SJCRH30 (cell line): ENCODE data around the gene RAP1GAP2. TPM values are rescaled to one million over a fixed set of nuclear protein-coding genes. Genes with fewer than 3 reads are reported as not detected.

Source experiments
- DNase-seq, 2 experiments: peaks; one replicate each; pipeline ENCODE4 v3.0.0-alpha.2; 2015 to 2020
- H3K27ac ChIP-seq: fragments of 250-450 bp; sonication (Bioruptor Pico); 2 replicates; pipeline ENCODE4 v1.5.1; 2020; ENCODE audit warnings: mild to moderate bottlenecking, moderate library complexity
- H3K27me3 ChIP-seq: fragments of 250-450 bp; sonication (Bioruptor Pico); 2 replicates; pipeline ENCODE4 v1.5.1; 2020; ENCODE audit warnings: mild to moderate bottlenecking, moderate library complexity
- H3K36me3 ChIP-seq: fragments of 250-450 bp; sonication (Bioruptor Pico); 2 replicates; pipeline ENCODE4 v1.5.1; 2020; ENCODE audit warnings: mild to moderate bottlenecking, moderate library complexity
- H3K4me1 ChIP-seq: fragments of 250-450 bp; sonication (Bioruptor Pico); 2 replicates; pipeline ENCODE4 v1.5.1; 2020; ENCODE audit warnings: mild to moderate bottlenecking, moderate library complexity
- H3K4me3 ChIP-seq: fragments of 250-450 bp; sonication (Bioruptor Pico); 2 replicates; pipeline ENCODE4 v1.5.1; 2020; ENCODE audit warnings: mild to moderate bottlenecking, moderate library complexity
- H3K9me3 ChIP-seq: fragments of 250-450 bp; sonication (Bioruptor Pico); replicated peaks from 2 replicates; pipeline ENCODE4 v1.5.1; 2020; ENCODE audit warnings: mild to moderate bottlenecking, moderate library complexity
- total RNA-seq: library from RNA; depleted of rRNA; stranded (reverse); fragments of >200 nt; shearing (Covaris generic); gene quantifications from 2 replicates; pipeline ENCODE4 v1.2.3, GENCODE V29; 2014

RAP1GAP2 gene
- total RNA-seq, 1 experiment from 2014 or later: 7.4 TPM

GRCh38 chr17:2933606-2934005 is 137.4 kb downstream of the RAP1GAP2 start:
- Histone ChIP-seq H3K27ac (no peak overlapping the region), H3K9me3 (no peaks in the 10 kb centered on the region), H3K36me3 (no peaks in the 10 kb centered on the region), H3K4me3 (no peak overlapping the region), H3K27me3 (no peaks in the 10 kb centered on the region), H3K4me1 (peaks cover 3% of the 10 kb centered on the region; the same call in 1 of the 2 replicates)
- DNase-seq: no peak

GRCh38 chr17:2935632-2936031 is 139.4 kb downstream of the RAP1GAP2 start:
- Histone ChIP-seq H3K9me3 (no peaks in the 10 kb centered on the region), H3K36me3 (no peaks in the 10 kb centered on the region), H3K4me1 (peaks cover 3% of the 10 kb centered on the region; the same call in 1 of the 2 replicates), H3K27ac (no peak overlapping the region), H3K4me3 (no peak overlapping the region), H3K27me3 (no peaks in the 10 kb centered on the region)
- peak; percentile 40 to 62 for DNase-seq

GRCh38 chr17:2936351-2936750 is 140.1 kb downstream of the RAP1GAP2 start:
- Histone ChIP-seq H3K36me3 (no peaks in the 10 kb centered on the region), H3K27me3 (no peaks in the 10 kb centered on the region), H3K4me1 (peaks cover 3% of the 10 kb centered on the region; the same call in 1 of the 2 replicates), H3K27ac (no peak overlapping the region), H3K4me3 (no peak overlapping the region), H3K9me3 (no peaks in the 10 kb centered on the region)
- DNase-seq: no peak

GRCh38 chr17:2936771-2937321 is 140.6 kb downstream of the RAP1GAP2 start:
- peaks cover 3% of the 10 kb centered on the region; the same call in 1 of the 2 replicates for H3K4me1 ChIP-seq
- no peak overlapping the region for H3K27ac ChIP-seq
- no peaks in the 10 kb centered on the region for H3K36me3 ChIP-seq
- no peak overlapping the region for H3K4me3 ChIP-seq
- H3K27me3 ChIP-seq: no peaks in the 10 kb centered on the region
- H3K9me3 ChIP-seq: no peaks in the 10 kb centered on the region
- DNase-seq: no peak

- no peaks in the 10 kb centered on the region for H3K9me3 ChIP-seq
- DNase-seq: peak; percentile 19 to 34
- no peaks in the 10 kb centered on the region for H3K36me3 ChIP-seq
- no peaks in the 10 kb centered on the region for H3K27me3 ChIP-seq
- no peak overlapping the region for H3K27ac ChIP-seq
- H3K4me1 ChIP-seq: peaks cover 3% of the 10 kb centered on the region; the same call in 1 of the 2 replicates
- no peak overlapping the region for H3K4me3 ChIP-seq
Measured at GRCh38 chr17:2937331-2938003, 141.2 kb downstream of the RAP1GAP2 start.

- no peaks in the 10 kb centered on the region for H3K36me3 ChIP-seq
- no peaks in the 10 kb centered on the region for H3K27me3 ChIP-seq
- no peak overlapping the region for H3K27ac ChIP-seq
- peak in 1 of 2 experiments; percentile 12 for DNase-seq
- no peaks in the 10 kb centered on the region for H3K9me3 ChIP-seq
- 0 out of 2 replicates have a peak overlapping the region, but pooled peaks have one; percentile 4 for H3K4me3 ChIP-seq
- peaks cover 3% of the 10 kb centered on the region; the same call in 1 of the 2 replicates for H3K4me1 ChIP-seq
Measured at GRCh38 chr17:2939714-2940351, 143.6 kb downstream of the RAP1GAP2 start.

- no peak overlapping the region for H3K4me3 ChIP-seq
- no peaks in the 10 kb centered on the region for H3K27me3 ChIP-seq
- no peaks in the 10 kb centered on the region for H3K36me3 ChIP-seq
- no peak overlapping the region for H3K27ac ChIP-seq
- no peak for DNase-seq
- peaks cover 3% of the 10 kb centered on the region; the same call in 1 of the 2 replicates for H3K4me1 ChIP-seq
- no peaks in the 10 kb centered on the region for H3K9me3 ChIP-seq
Measured at GRCh38 chr17:2940352-2940751, 144.1 kb downstream of the RAP1GAP2 start.

- Histone ChIP-seq H3K27ac (no peak overlapping the region), H3K9me3 (no peaks in the 10 kb centered on the region), H3K36me3 (no peaks in the 10 kb centered on the region), H3K27me3 (no peaks in the 10 kb centered on the region), H3K4me3 (no peak overlapping the region), H3K4me1 (no peaks in the 10 kb centered on the region)
- no peak for DNase-seq
Measured at GRCh38 chr17:2943981-2944380, 147.7 kb downstream of the RAP1GAP2 start.

- DNase-seq: no peak
- Histone ChIP-seq H3K9me3 (no peaks in the 10 kb centered on the region), H3K27me3 (no peaks in the 10 kb centered on the region), H3K4me3 (no peak overlapping the region), H3K36me3 (no peaks in the 10 kb centered on the region), H3K27ac (no peak overlapping the region), H3K4me1 (no peaks in the 10 kb centered on the region)
Measured at GRCh38 chr17:2945299-2945698, 149.1 kb downstream of the RAP1GAP2 start.

GRCh38 chr17:2946144-2946543 is 149.9 kb downstream of the RAP1GAP2 start:
- H3K4me3 ChIP-seq: no peak overlapping the region
- no peak for DNase-seq
- no peaks in the 10 kb centered on the region for H3K4me1 ChIP-seq
- no peak overlapping the region for H3K27ac ChIP-seq
- no peaks in the 10 kb centered on the region for H3K36me3 ChIP-seq
- H3K9me3 ChIP-seq: no peaks in the 10 kb centered on the region
- H3K27me3 ChIP-seq: no peaks in the 10 kb centered on the region

- no peak for DNase-seq
- H3K27me3 ChIP-seq: no peaks in the 10 kb centered on the region
Measured at GRCh38 chr17:2947588-2947950, 151.3 kb downstream of the RAP1GAP2 start.

GRCh38 chr17:2947996-2948550 is 151.8 kb downstream of the RAP1GAP2 start:
- no peaks in the 10 kb centered on the region for H3K27me3 ChIP-seq
- H3K9me3 ChIP-seq: no peaks in the 10 kb centered on the region
- H3K27ac ChIP-seq: no peak overlapping the region
- H3K4me3 ChIP-seq: no peak overlapping the region
- H3K4me1 ChIP-seq: no peaks in the 10 kb centered on the region
- no peak for DNase-seq
- no peaks in the 10 kb centered on the region for H3K36me3 ChIP-seq

More at GRCh38 chr17:2947588-2947950, 151.3 kb downstream of the RAP1GAP2 start:
- Histone ChIP-seq H3K9me3 (no peaks in the 10 kb centered on the region), H3K4me1 (no peaks in the 10 kb centered on the region), H3K4me3 (no peak overlapping the region), H3K36me3 (no peaks in the 10 kb centered on the region), H3K27ac (no peak overlapping the region)

- DNase-seq: no peak
Measured at GRCh38 chr17:2948721-2949468, 152.7 kb downstream of the RAP1GAP2 start.

GRCh38 chr17:2949469-2950044 is 153.3 kb downstream of the RAP1GAP2 start:
- Histone ChIP-seq H3K4me1 (no peaks in the 10 kb centered on the region), H3K9me3 (no peaks in the 10 kb centered on the region), H3K27me3 (no peaks in the 10 kb centered on the region), H3K27ac (no peak overlapping the region), H3K4me3 (no peak overlapping the region), H3K36me3 (no peaks in the 10 kb centered on the region)
- no peak for DNase-seq

More at GRCh38 chr17:2948721-2949468, 152.7 kb downstream of the RAP1GAP2 start:
- no peak overlapping the region for H3K4me3 ChIP-seq
- H3K27ac ChIP-seq: no peak overlapping the region
- no peaks in the 10 kb centered on the region for H3K4me1 ChIP-seq
- H3K9me3 ChIP-seq: no peaks in the 10 kb centered on the region
- no peaks in the 10 kb centered on the region for H3K27me3 ChIP-seq
- no peaks in the 10 kb centered on the region for H3K36me3 ChIP-seq
